Fibroblast of the aortic adventitia (primary cell): ENCODE measurements around the gene RIC8A. TPM values are rescaled to one million over a fixed set of nuclear protein-coding genes. Genes with fewer than 3 reads are reported as not detected.
A peak's percentile ranks its signal among the peaks of the same experiment; 100 is the strongest.
"Not testable (repeated sequence)": the region's sequence is repeated elsewhere in the genome, so short reads cannot be mapped to it uniquely, and the experiment has no call there.

Experiments used
- DNase-seq: peaks from one replicate; pipeline ENCODE4 v3.0.0-alpha.2; 2010; ENCODE audit warnings: low read depth
- H3K4me3 ChIP-seq: 2 replicates; pipeline ENCODE4 v1.5.1; 2011; ENCODE audit warnings: low read depth, mild to moderate bottlenecking, control low read depth, low read length, moderate library complexity
- total RNA-seq: library from RNA; depleted of rRNA; stranded (reverse); fragments of >200 nt; gene quantifications from 2 replicates; pipeline ENCODE4 v1.2.3, GENCODE V29; 2012; ENCODE audit warnings: low replicate concordance
- TF ChIP-seq, protein P1 (sequence below): IDR thresholded peaks from 2 replicates; pipeline ENCODE4 v1.5.1; 2011; ENCODE audit warnings: mild to moderate bottlenecking, low read length, control low read depth, inconsistent platforms; ENCODE audit not compliant: insufficient read depth

RIC8A gene
- total RNA-seq, 1 donor = 148 TPM

DNA sequence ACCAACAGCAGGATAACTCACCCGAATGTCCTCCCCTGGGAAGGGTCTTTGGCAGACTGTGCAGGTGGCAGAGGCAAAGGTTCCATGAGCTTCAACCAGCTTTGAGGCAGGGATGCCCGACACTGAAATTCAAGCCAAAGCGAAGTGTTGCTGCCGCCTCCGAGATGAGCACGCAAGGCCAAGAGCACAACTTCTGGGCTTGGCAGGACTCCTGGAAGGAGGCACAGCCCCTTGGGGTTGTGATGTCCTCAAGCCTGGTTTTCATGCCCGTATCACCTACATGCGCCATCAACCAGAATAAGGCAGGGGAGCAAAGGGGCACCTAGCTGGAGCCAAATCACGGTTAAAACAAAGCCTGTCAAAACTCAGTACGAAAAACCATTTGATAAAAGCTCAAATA lies 22.9 kb downstream of the RIC8A start:
- no peak overlapping the region for H3K4me3 ChIP-seq
- no peak for DNase-seq
- TF ChIP-seq, protein P1, sequence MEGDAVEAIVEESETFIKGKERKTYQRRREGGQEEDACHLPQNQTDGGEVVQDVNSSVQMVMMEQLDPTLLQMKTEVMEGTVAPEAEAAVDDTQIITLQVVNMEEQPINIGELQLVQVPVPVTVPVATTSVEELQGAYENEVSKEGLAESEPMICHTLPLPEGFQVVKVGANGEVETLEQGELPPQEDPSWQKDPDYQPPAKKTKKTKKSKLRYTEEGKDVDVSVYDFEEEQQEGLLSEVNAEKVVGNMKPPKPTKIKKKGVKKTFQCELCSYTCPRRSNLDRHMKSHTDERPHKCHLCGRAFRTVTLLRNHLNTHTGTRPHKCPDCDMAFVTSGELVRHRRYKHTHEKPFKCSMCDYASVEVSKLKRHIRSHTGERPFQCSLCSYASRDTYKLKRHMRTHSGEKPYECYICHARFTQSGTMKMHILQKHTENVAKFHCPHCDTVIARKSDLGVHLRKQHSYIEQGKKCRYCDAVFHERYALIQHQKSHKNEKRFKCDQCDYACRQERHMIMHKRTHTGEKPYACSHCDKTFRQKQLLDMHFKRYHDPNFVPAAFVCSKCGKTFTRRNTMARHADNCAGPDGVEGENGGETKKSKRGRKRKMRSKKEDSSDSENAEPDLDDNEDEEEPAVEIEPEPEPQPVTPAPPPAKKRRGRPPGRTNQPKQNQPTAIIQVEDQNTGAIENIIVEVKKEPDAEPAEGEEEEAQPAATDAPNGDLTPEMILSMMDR = no peak

DNA sequence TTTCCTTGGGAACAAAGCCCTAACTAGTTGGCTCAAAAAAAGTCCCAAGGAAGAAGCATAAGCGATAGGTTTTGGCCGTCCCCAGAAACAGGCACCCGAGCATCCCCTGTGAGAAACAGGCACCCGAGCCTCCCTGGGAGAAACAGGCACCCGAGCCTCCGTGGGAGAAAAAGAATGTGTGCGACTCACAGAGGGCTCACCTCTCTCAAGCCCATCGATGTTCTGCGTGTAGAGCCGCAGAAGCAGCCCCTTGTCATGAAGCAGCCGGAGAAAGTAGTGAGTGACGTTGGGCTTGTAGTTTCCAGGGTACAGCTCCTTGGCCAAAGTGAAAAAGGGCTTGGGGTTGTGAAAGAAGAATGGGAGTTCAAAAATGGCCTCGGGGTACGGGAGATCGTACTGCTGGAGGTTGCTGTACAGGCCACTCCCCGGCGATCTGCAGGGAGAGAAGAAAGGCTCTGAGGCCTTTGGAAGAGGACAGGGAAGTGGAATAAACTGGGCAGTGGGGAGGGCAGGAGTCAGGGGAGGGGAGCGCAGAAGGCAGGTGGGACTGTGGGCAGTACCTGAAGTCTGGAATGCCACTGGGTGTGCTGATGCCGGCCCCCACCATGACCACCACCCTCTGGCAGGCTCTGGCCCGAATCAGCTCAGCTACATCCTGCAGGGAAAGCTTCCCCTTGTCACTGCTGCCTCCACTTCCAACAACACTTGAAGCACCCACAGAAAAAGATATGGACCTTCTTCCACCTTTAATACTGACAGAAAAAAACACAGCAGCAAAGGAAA lies 25.5 kb downstream of the RIC8A start:
- no peak for DNase-seq
- TF ChIP-seq, protein P1 = no peak
- no peak overlapping the region for H3K4me3 ChIP-seq

DNA sequence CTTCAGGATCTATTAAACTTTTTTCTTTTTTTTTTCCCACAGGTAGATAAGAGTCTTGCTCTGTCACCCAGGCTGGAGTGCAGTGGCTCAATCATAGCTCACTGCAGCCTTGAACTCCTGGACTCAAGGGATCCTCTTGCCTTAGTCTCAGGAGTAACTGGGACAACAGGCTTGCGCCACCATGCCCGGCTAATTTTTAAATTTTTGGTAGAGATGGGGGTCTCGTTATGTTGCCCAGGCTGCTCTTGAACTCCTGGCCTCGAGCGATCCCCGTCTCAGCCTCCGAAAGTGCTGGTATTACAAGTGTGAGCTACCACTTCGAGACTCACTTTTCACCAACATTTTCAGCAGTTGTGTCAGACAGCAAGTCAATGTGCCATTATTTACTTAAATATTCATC lies 27.7 kb downstream of the RIC8A start:
- H3K4me3 ChIP-seq = peak overlapping the region; percentile 76
- DNase-seq = no peak
- TF ChIP-seq, protein P1 = no peak

DNA sequence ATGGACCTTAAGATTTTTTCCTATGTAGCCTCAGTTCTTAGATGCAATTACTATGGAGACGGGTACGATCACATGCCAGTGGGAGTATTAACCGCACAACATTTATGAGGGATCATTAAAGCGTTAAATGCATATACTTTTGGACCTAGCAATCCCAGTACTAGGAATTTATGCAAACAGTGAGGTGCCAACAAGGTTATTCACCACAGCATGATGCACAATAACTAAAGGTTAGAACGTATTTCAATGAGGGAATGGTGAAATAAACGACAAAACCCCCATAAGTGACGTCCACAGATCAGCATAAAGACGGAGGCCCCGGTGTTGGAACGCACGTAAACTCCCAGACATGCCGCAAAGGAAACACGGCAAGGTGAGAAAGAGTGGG lies 28.1 kb downstream of the RIC8A start:
- TF ChIP-seq, protein P1 = no peak
- peak; percentile 34 for DNase-seq
- H3K4me3 ChIP-seq = peak overlapping the region; percentile 76

DNA sequence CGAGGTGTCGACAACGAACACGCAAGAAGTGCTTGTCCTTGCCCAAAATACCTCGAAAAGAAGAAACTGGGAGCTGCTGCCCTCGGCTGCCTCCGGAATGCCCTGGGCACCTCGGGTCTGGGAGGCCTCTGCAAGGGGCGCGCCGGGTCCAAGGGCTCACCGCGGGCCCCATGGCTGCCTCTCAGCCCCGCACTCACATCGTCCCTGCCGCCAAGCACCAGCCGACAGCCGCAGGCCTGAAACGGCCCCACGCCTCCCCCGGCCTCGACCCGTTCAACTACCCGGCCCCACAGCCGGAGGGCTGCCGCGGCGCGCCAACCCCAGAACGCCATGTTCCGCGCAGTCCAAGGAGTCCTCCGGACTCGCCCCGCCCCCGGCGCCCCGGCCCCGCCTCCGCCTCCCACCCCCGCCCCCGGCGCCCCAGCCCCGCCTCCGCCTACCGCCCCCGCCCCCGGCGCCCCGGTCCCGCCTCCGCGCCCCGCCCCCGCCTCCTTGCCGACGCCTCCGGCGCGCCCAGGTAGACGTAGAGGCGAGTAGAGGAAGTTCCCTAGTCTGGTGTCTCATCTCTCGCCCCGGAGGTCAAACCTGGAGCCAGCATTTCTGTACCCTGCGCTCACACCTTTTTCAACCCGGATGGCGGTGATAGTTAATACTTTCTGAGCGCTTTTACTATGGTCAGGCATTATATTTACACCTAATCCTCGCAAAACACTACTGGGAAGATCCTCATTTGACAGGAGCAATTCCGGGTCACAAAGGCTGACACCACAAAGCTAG lies 28.7 kb downstream of the RIC8A start, which contains the start of gene SIRT3:
TSS of gene SIRT3 (minus strand) at position 346 of the 777 bp plus-strand sequence. CDS start at position 332, 14 bp downstream.
- peak within 1 kb of the TSS; percentile 78 for H3K4me3 ChIP-seq
- DNase-seq = peak; percentile 67
- TF ChIP-seq, protein P1 = peak; percentile 37

DNA sequence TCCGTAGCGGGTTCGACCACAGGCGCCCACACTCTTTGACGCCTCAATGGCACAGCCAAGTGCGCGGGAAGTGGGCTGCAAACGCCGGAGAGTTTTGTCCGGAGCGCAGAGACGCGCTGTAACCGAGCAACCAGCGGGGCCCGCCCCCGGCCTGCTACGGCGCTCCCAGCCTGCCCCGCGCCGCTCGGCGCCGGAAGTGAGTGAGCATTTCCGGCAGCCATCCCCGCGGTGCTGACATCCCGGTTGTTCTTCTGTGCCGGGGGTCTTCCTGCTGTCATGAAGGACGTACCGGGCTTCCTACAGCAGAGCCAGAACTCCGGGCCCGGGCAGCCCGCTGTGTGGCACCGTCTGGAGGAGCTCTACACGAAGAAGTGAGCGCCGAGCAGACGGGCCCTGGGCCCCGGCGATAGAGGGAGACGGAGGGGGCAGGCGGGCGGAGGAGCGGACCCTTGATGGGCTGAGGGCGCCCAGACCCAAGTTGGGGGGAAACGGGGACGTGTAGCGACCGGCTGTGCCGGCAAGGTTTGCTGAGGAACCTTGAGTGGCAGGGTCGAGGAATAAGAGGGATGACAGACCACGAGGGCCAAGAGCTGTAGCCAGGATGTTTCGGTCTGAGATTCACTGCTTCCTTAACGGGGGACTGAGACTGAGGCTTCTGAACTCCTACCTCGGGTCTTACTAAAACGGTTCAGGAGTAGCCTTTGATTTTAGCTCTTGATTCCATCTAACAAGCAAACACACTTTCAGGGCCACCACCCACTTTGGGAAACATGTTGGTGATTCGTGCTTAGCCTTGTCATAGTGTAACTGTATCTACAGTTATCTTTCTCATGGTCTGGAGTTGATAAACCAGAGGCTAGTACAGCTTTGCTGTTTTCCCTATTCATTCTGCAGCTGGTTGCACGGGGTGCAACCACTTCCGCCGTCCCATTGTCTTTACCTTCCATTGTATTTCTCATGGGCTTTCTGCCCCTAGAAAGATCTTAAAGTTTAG lies 29.6 kb downstream of the RIC8A start, which contains the start of gene PSMD13:
TSS of gene PSMD13 (plus strand) at position 203 of the 994 bp plus-strand sequence. CDS start at position 277, 74 bp downstream.
- TF ChIP-seq, protein P1 = no peak
- peak within 1 kb of the TSS; percentile 78 for H3K4me3 ChIP-seq
- peak; percentile 73 for DNase-seq

DNA sequence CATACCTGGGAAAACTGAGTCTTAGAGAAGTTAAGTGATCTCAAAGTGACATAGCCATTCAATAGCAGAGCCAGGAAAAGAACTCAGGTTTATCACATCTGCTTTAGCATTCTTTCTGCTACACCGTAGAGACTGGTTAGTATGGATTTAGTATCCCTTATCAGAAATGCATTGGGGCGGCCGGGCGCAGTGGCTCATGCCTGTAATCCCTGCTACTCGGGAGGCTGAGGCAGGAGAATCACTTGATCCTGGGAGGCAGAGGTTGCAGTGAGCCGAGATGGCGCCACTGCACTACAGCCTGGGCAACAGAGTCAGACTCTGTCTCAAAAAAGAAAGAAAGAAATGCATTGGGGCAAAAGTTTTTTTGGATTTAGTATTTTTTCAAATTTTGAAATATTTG lies 30.8 kb downstream of the RIC8A start:
- DNase-seq = not testable (repeated sequence)
- H3K4me3 ChIP-seq = peak overlapping the region; percentile 23
